LNCaP clone FGC (cell line): ENCODE results near the gene MYH10.
A peak's percentile ranks its signal among the peaks of the same experiment; 100 is the strongest.

Source experiments
- DNase-seq: peaks from one replicate; pipeline ENCODE4 v3.0.0-alpha.2; 2011; ENCODE audit warnings: low read depth
- H3K4me3 ChIP-seq: 2 replicates; pipeline ENCODE4 v1.5.1; 2011; ENCODE audit warnings: mild to moderate bottlenecking, low read depth, low read length, control low read depth
- TF ChIP-seq, protein P1 (sequence below): IDR thresholded peaks from 2 replicates; pipeline ENCODE4 v1.5.1; 2012; ENCODE audit warnings: mild to moderate bottlenecking; ENCODE audit not compliant: control insufficient read depth, insufficient read depth; ENCODE audit errors: extremely low read depth

The MYH10 gene

GRCh38 chr17:8611619-8612298 lies 18.8 kb downstream of the MYH10 start:
- TF ChIP-seq, protein P1, sequence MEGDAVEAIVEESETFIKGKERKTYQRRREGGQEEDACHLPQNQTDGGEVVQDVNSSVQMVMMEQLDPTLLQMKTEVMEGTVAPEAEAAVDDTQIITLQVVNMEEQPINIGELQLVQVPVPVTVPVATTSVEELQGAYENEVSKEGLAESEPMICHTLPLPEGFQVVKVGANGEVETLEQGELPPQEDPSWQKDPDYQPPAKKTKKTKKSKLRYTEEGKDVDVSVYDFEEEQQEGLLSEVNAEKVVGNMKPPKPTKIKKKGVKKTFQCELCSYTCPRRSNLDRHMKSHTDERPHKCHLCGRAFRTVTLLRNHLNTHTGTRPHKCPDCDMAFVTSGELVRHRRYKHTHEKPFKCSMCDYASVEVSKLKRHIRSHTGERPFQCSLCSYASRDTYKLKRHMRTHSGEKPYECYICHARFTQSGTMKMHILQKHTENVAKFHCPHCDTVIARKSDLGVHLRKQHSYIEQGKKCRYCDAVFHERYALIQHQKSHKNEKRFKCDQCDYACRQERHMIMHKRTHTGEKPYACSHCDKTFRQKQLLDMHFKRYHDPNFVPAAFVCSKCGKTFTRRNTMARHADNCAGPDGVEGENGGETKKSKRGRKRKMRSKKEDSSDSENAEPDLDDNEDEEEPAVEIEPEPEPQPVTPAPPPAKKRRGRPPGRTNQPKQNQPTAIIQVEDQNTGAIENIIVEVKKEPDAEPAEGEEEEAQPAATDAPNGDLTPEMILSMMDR = no peak

DNA sequence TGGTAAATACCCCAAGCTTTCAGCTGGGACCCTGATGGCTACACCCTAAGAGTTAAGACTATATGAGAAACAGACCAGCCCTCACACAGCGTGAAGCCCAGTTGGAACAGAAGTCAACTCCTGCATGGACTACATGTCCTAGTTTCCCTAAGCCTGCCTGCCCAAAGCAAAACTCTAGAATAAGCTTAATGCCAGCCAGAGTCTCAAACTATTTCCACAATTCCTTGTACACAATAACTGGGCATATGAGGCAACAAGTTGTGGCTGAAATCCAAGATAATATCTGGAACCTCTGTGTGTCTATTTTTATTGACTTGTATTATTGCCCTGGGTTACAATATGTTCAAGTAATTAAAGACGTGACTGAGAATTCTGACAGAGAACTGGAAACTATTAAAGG lies 19.4 kb downstream of the MYH10 start:
- TF ChIP-seq, protein P1 = no peak
- DNase-seq = peak; percentile 94
- peak overlapping the region; percentile 25 for H3K4me3 ChIP-seq

More at GRCh38 chr17:8611619-8612298, 18.8 kb downstream of the MYH10 start:
- DNase-seq = no peak
- peak overlapping the region; percentile 29 for H3K4me3 ChIP-seq

DNA sequence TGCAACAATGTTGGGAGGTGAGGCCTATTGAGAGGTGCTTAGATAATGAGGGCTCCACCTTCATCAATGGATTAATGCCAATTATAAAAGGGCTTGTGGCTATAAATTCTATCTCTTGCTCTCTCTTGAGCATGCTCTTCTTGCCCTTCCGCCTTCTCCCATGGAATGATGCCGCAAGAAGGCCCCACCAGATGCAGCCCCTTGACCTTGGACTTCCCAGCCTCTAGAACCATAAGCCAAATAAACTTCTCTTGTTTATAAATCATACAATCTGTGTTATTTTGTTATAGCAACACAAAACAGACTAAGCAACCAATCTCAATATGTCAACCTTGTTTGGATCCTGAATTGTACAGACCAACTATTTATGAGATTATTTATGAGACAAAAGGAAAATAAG lies 20.0 kb downstream of the MYH10 start:
- no peak overlapping the region for H3K4me3 ChIP-seq
- TF ChIP-seq, protein P1 = no peak
- DNase-seq = no peak

DNA sequence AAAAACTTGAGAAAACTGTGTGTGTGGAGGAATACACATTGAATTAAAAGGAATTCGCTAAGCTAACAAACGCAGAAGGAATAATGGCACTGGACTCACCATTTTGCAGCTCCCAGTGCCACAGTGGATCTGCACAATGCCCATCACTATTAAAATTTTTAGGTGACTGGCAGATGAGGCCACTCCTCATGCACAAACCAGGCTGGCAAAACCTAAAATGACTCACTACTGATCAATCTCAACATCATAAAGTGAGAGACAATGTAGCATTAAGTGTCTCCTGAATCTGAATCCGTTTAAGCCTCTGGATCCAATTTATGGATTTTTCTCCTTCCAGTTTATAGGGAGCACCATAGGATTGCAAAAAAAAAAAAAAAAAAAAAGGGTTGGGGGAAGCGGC lies 20.6 kb downstream of the MYH10 start:
- DNase-seq = no peak
- TF ChIP-seq, protein P1 = no peak
- no peak overlapping the region for H3K4me3 ChIP-seq

GRCh38 chr17:8608001-8608400 lies 22.5 kb downstream of the MYH10 start:
- no peak for DNase-seq
- H3K4me3 ChIP-seq = no peak overlapping the region
- TF ChIP-seq, protein P1 = no peak

GRCh38 chr17:8606401-8606800 lies 24.1 kb downstream of the MYH10 start:
- TF ChIP-seq, protein P1 = no peak
- DNase-seq = no peak
- H3K4me3 ChIP-seq = 0 out of 2 replicates have a peak overlapping the region, but pooled peaks have one; percentile 3

DNA sequence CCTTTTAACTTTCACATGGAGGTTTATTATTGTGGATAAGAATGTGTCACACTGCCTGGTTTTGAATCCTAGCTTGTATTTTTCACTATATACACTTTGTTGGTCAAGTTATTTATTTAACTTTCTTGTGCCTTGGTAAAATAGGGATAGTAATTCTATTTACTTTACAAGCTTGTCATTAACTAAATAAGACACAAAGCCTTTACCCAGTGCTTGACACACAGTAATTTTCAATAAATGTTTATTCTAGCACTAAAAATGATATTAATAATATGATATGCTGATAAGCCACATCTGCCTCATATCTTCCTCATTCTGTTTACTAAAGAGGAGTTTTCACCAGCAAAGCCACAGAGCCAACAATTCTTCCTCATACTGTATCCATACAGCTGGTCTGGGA lies 27.8 kb downstream of the MYH10 start:
- peak; percentile 53 for DNase-seq
- TF ChIP-seq, protein P1 = no peak
- H3K4me3 ChIP-seq = no peak overlapping the region
